ENCODE data around the gene FRMD6. TPM values are rescaled to one million over a fixed set of nuclear protein-coding genes. Genes with fewer than 3 reads are reported as not detected.

FRMD6 gene
- total and polyA plus RNA-seq, 2 experiments from 2014 or later, result 8.4 to 24.7 TPM

Other genes starting within 250 kb of the FRMD6 start
- 3.3 and 3.6 TPM in 2 replicates for gene GNG2, start 208.7 kb downstream of the FRMD6 start, total RNA-seq
- gene GNG2, start 208.7 kb downstream of the FRMD6 start, polyA plus RNA-seq, result 4.5 and 4.9 TPM in 2 replicates

All from cardiac muscle cell (in vitro differentiated cells and primary cell).